GM18508 (cell line): ENCODE data around the gene FLCN.

ENCODE experiments used
- ATAC-seq: cut with Tn5 transposase; IDR thresholded peaks from one replicate; pipeline ENCODE4 v1.9.1; 2021; ENCODE audit warnings: moderate number of reproducible peaks; ENCODE audit not compliant: insufficient read depth, unreplicated experiment

Gene FLCN

GRCh38 chr17:17236295-17237025 lies 508 bp downstream of the FLCN start:
- ATAC-seq: no peak

GRCh38 chr17:17235212-17236174 lies 1.5 kb downstream of the FLCN start:
- no peak for ATAC-seq

- ATAC-seq: no peak
These were observed 4.7 kb downstream of the FLCN start for GRCh38 chr17:17232303-17232621.

GRCh38 chr17:17231621-17232302 lies 5.2 kb downstream of the FLCN start:
- ATAC-seq: no peak

- ATAC-seq: no peak
These were observed 7.3 kb downstream of the FLCN start for GRCh38 chr17:17229416-17230384.

GRCh38 chr17:17228521-17229279 lies 8.3 kb downstream of the FLCN start:
- ATAC-seq: no peak

GRCh38 chr17:17227608-17228520 lies 9.1 kb downstream of the FLCN start:
- ATAC-seq: no peak

- ATAC-seq: no peak
These were observed 10.3 kb downstream of the FLCN start for GRCh38 chr17:17226451-17227265.

GRCh38 chr17:17225901-17226300 lies 11.1 kb downstream of the FLCN start:
- ATAC-seq: no peak

- ATAC-seq: no peak
These were observed 12.8 kb downstream of the FLCN start for GRCh38 chr17:17224137-17224536.

- ATAC-seq: no peak
These were observed 13.2 kb downstream of the FLCN start for GRCh38 chr17:17223736-17224135.

GRCh38 chr17:17221329-17221728 lies 15.6 kb downstream of the FLCN start:
- no peak for ATAC-seq

GRCh38 chr17:17220529-17220928 lies 16.4 kb downstream of the FLCN start:
- no peak for ATAC-seq

GRCh38 chr17:17217995-17218394 lies 19.0 kb downstream of the FLCN start:
- ATAC-seq: no peak

- ATAC-seq: no peak
These were observed 20.2 kb downstream of the FLCN start for GRCh38 chr17:17216776-17217175.

- no peak for ATAC-seq
These were observed 20.7 kb downstream of the FLCN start for GRCh38 chr17:17216236-17216635.

GRCh38 chr17:17215575-17215974 lies 21.4 kb downstream of the FLCN start:
- no peak for ATAC-seq
